ENCODE data around the gene PRIM2.
"Not testable (repeated sequence)": the region's sequence is repeated elsewhere in the genome, so short reads cannot be mapped to it uniquely, and the experiment has no call there.

PRIM2 gene

DNA sequence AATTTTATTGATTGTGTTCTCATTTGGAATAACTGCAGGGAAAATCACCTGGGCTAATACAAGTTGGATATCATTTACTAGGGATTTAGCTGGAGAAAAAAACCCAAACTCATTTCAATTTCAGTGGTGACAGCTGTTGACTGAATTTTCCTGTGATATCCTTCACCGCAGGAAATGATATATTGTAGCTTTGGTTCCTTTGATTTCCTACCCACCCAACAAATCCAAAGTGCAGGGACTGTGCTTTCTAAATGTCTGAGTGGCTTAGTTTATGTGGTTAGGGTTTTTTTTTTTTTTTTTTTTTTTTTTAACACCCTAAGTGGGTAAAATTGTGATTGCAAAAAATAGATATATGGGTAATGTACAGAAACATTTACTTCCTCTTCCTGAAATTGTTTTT lies 203.7 kb downstream of the PRIM2 start:
- H3K4me1 ChIP-seq (ENCODE audit: control insufficient read depth in 1 of 2, insufficient read depth in 1 of 2, low read depth in 1 of 2, low read length in 1 of 2); H3K36me3 ChIP-seq; H3K27me3 ChIP-seq; H3K27ac ChIP-seq; H3K9me3 ChIP-seq; H3K4me3 ChIP-seq (ENCODE audit: low read depth in 1 of 2, low read length in 1 of 2): not testable (repeated sequence)

DNA sequence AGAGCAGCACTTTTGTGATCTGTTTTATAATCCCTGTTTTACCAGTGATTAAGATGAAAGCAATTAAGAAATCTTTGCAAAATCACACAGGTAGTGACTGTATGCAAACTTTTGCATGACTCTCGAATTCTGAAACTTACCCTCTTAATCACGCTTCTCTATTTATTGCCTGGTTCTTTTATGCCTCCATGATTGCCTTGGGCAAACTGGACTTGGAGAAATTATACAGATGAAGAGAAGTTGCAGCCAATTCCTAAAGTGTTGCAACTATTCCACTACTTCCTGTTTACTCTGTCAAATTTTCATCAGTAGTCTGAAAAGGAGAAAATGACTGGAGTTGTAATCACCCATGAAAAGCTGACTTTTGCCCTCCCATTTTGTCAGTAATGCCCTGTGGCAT lies 205.8 kb downstream of the PRIM2 start:
- not testable (repeated sequence) for H3K36me3 ChIP-seq; H3K27me3 ChIP-seq; H3K4me1 ChIP-seq (ENCODE audit: control insufficient read depth in 1 of 2, insufficient read depth in 1 of 2, low read depth in 1 of 2, low read length in 1 of 2); H3K27ac ChIP-seq; H3K9me3 ChIP-seq; H3K4me3 ChIP-seq (ENCODE audit: low read depth in 1 of 2, low read length in 1 of 2)

DNA sequence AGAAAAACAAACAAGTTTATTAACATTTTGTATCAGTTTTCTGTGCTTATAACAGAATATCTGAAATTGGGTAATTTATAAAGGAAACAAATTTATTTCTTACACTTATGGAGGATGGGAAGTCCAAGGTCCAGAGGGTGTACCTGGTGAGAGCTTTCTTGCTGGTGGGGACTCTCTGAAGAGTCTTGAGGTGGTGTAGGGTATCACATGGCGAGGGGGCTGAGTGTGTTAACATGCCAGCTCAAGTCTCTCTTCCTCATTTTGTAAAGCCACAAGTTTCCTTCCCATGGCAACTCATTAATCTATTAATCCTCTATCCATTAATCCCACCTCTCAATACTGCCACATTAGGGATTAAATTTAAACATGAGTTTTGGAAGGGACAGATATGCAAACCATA lies 212.3 kb downstream of the PRIM2 start:
- H3K4me3 ChIP-seq (ENCODE audit: low read depth in 1 of 2, low read length in 1 of 2); H3K27me3 ChIP-seq; H3K9me3 ChIP-seq; H3K27ac ChIP-seq; H3K4me1 ChIP-seq (ENCODE audit: control insufficient read depth in 1 of 2, insufficient read depth in 1 of 2, low read depth in 1 of 2, low read length in 1 of 2); H3K36me3 ChIP-seq: not testable (repeated sequence)

DNA sequence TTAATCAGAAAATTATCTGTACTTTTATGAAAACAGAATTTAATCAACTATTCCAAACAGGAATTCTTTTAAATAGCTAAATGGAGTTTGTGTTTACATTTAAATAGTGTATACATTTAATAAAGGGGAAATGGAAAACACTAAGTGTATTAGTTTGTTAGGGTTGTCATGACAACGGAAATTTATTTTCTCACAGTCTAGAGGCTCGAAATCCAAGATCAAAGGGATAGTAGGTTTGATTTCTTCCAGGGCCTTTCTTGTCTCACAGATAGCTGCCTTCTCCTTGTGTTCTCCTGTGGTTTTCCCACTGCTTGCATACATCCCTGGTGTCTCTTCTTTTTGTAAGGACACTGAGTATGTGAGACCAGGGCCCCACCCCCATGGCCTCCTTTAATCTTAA lies 215.2 kb downstream of the PRIM2 start:
- not testable (repeated sequence) for H3K4me1 ChIP-seq (ENCODE audit: control insufficient read depth in 1 of 2, insufficient read depth in 1 of 2, low read depth in 1 of 2, low read length in 1 of 2); H3K9me3 ChIP-seq; H3K27me3 ChIP-seq; H3K27ac ChIP-seq; H3K4me3 ChIP-seq (ENCODE audit: low read depth in 1 of 2, low read length in 1 of 2); H3K36me3 ChIP-seq

DNA sequence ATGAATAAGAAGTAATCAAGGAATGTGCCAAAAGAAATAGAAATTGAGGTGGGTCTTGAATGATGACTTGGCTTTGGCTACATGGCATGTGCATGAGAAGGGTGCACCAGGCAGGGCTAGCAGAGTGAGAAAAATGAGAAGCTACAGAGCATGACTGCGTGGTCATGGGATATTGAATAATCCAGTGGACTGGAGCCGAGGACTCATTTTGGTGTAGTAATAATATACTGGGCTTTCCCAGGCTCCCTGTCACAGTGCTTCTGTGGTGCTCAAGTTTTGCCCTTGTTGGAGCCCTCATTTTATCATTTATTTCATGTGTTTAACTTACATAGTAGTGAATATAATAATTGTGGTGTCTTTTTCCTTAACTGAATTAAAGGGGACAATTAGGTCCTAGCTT lies 217.7 kb downstream of the PRIM2 start:
- not testable (repeated sequence) for H3K9me3 ChIP-seq; H3K36me3 ChIP-seq; H3K4me1 ChIP-seq (ENCODE audit: control insufficient read depth in 1 of 2, insufficient read depth in 1 of 2, low read depth in 1 of 2, low read length in 1 of 2); H3K27ac ChIP-seq; H3K4me3 ChIP-seq (ENCODE audit: low read depth in 1 of 2, low read length in 1 of 2); H3K27me3 ChIP-seq

DNA sequence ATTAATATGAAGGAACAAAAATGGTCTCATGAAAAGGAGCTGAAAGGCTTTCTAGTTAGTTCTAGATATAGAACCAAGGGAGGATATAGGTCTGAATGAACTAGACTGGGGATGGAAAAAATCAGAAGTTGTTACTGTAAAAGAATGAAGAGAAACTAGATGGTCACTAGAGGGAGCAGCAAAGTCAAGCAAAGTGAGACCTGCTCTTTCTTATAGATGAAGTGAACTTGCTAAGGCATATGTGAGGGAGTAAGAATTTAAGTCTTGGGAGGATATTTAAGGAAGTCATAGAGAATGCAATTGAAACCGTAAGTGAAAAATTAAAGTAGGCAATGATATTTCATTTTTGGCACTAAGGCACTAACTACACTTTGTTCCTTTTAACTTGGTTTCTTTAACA lies 218.6 kb downstream of the PRIM2 start:
- not testable (repeated sequence) for H3K27ac ChIP-seq; H3K4me1 ChIP-seq (ENCODE audit: control insufficient read depth in 1 of 2, insufficient read depth in 1 of 2, low read depth in 1 of 2, low read length in 1 of 2)

DNA sequence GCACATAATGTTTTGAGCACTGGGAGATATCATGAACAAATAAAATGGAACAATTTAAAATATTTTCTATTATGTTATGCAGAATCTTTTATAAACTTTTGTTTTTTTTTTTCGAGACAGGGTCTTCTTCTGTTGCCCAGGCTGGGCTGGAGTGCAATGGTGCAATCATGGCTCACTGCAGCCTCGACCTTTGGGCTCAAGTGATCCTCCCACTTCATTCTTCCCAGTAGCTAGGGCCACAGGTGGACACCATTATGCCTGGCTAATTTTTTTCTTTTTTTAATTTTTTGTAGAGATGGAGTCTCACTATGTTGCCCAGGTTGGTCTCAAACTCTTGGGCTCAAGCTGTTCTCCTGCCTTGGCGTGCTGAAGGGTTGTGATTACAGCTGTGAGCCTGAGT lies 220.5 kb downstream of the PRIM2 start:
- H3K9me3 ChIP-seq; H3K36me3 ChIP-seq; H3K4me1 ChIP-seq (ENCODE audit: control insufficient read depth in 1 of 2, insufficient read depth in 1 of 2, low read depth in 1 of 2, low read length in 1 of 2); H3K4me3 ChIP-seq (ENCODE audit: low read depth in 1 of 2, low read length in 1 of 2); H3K27ac ChIP-seq; H3K27me3 ChIP-seq: not testable (repeated sequence)

More for the DNA sequence above, 218.6 kb downstream of the PRIM2 start:
- not testable (repeated sequence) for H3K27me3 ChIP-seq; H3K9me3 ChIP-seq; H3K36me3 ChIP-seq; H3K4me3 ChIP-seq (ENCODE audit: low read depth in 1 of 2, low read length in 1 of 2)

DNA sequence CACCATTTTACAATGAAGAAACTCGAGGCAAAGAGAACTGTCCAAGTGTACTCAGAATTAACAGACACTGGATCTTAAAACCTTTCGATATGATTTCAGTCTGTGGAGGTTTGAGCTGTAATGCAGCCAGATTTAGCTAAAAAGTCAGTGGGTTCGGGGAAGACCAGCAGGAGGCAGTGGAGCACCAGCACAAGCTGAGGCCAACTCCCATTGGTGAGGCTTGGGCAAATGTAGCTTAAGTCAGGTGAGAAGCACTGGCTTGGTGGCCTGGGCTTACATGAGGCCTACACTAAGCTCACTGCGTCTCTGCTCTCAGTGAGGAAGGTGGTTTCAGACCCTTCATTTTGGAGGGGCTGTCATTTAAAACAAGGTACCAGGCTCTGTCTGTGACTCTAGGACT lies 234.5 kb downstream of the PRIM2 start:
- H3K9me3 ChIP-seq; H3K27ac ChIP-seq; H3K36me3 ChIP-seq; H3K27me3 ChIP-seq; H3K4me1 ChIP-seq (ENCODE audit: control insufficient read depth in 1 of 2, insufficient read depth in 1 of 2, low read depth in 1 of 2, low read length in 1 of 2); H3K4me3 ChIP-seq (ENCODE audit: low read depth in 1 of 2, low read length in 1 of 2): not testable (repeated sequence)

DNA sequence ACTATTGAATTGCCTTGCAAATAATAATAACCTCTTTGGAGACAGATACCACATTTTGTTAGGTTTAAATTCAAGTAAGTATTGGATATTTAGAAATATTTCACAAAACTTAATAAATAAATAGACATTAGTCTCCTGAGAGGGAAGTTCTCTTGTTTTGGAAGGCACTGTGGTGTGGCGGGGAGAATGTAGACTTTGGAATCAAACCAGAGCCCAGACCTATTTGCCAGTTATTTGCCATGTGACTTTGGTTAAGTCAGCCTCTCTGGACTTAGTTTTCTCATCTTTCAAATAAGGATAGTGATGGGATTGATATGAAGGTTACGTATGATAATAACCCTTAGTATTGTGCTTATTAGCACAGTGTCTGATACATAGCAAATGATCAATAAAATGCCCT lies 240.4 kb downstream of the PRIM2 start:
- not testable (repeated sequence) for H3K27me3 ChIP-seq, H3K9me3 ChIP-seq, H3K27ac ChIP-seq

DNA sequence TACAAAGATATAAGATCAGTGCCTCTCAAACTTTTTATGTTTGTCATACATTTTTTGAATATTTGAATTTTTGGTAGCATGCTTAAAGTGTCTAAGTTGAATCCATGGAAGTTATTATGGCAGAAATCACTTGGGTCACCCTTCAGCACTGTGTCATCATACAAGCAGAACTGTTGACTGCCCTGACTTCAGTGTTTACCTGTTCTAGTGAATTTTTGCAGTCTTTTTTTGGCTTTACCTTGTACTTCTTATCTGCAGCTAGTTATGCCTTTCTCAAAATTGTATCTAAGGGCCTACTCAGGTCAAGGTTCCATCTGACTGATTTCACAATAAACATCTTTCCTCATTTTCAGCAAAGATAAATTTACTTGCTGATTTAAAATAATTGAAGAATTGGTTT lies 241.7 kb downstream of the PRIM2 start:
- H3K27me3 ChIP-seq; H3K4me1 ChIP-seq (ENCODE audit: control insufficient read depth in 1 of 2, insufficient read depth in 1 of 2, low read depth in 1 of 2, low read length in 1 of 2); H3K36me3 ChIP-seq; H3K9me3 ChIP-seq; H3K27ac ChIP-seq; H3K4me3 ChIP-seq (ENCODE audit: low read depth in 1 of 2, low read length in 1 of 2): not testable (repeated sequence)

More for the DNA sequence above, 240.4 kb downstream of the PRIM2 start:
- H3K4me1 ChIP-seq (ENCODE audit: control insufficient read depth in 1 of 2, insufficient read depth in 1 of 2, low read depth in 1 of 2, low read length in 1 of 2); H3K36me3 ChIP-seq; H3K4me3 ChIP-seq (ENCODE audit: low read depth in 1 of 2, low read length in 1 of 2): not testable (repeated sequence)

DNA sequence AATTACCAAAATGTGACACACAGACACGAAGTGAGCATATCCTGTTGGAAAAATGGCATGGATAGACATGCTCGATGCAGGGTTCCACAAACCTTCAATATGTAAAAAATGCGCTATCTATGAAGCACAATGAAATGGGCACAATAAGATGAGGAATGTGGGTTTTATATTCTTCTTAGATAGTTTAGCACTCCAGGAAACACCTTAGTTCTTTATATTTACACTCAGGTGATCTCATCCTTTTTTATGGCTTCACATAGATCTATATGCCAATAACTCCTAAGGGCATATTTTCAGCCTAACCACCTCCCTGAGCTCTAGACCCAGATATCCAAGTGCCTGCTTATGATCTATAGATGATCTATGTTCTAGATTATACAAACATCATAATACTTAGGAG lies 244.8 kb downstream of the PRIM2 start:
- H3K27me3 ChIP-seq; H3K4me1 ChIP-seq (ENCODE audit: control insufficient read depth in 1 of 2, insufficient read depth in 1 of 2, low read depth in 1 of 2, low read length in 1 of 2); H3K4me3 ChIP-seq (ENCODE audit: low read depth in 1 of 2, low read length in 1 of 2); H3K9me3 ChIP-seq; H3K27ac ChIP-seq; H3K36me3 ChIP-seq: not testable (repeated sequence)

DNA sequence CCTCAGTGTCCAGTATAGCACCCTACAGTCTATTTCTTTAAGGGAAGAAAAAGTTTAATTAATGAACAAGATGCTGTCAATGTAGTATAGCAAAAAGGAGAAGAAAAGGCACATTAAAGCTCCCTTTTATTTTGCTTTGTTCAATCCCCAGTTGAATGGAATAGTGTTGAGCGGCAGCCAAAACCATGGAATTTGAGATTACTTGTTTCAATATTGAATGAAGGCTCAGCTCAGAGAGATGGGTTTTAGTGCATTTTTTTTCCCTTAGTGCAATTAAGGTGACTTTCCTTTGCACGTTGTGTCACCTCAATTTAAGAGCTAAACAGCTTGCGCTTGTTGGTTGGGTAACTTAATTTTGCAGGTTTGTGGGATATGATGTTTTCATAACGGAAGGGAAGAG lies 254.7 kb downstream of the PRIM2 start:
- H3K9me3 ChIP-seq: not testable (repeated sequence)

DNA sequence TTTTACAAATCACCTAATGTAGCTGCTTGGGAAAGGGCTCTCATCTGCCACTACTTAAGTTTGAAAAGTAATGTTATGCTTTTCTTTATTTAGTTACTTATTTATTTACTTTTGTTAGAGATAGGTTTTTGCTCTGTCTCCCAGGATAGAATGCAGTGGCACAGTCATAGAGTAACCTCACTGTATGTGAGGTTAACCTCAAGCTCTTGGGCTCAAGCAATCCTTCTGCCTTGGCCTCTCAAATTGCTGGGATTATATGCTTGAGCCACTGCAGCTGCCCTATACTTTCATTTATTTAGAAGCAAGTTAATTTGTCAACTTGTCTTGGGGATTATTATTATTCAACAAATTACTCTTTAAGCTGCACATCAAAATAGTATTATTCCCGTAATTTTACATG lies 255.4 kb downstream of the PRIM2 start:
- not testable (repeated sequence) for H3K9me3 ChIP-seq; H3K4me1 ChIP-seq (ENCODE audit: control insufficient read depth in 1 of 2, insufficient read depth in 1 of 2, low read depth in 1 of 2, low read length in 1 of 2)

More for the DNA sequence above, 254.7 kb downstream of the PRIM2 start:
- H3K4me3 ChIP-seq (ENCODE audit: low read depth in 1 of 2, low read length in 1 of 2); H3K27me3 ChIP-seq; H3K36me3 ChIP-seq; H3K4me1 ChIP-seq (ENCODE audit: control insufficient read depth in 1 of 2, insufficient read depth in 1 of 2, low read depth in 1 of 2, low read length in 1 of 2); H3K27ac ChIP-seq: not testable (repeated sequence)

DNA sequence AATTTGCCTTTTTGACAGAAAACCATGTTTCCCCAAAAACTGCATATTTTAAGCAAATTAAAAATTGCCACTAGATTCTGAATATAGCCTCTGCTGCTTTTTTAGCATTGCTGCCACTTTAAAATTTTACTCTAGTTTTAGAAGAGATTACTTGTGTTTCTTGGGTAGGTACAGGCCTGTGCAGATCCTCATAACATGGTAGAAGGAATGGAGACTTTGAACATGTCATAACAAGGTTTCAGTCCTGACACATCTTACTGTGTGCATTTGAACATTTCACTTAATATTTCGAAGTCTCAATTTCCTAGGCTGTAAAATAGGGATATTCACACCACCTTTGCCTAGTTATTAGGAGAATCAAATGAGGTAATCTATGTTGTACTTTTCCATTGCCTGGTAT lies 259.6 kb downstream of the PRIM2 start:
- not testable (repeated sequence) for H3K4me1 ChIP-seq (ENCODE audit: control insufficient read depth in 1 of 2, insufficient read depth in 1 of 2, low read depth in 1 of 2, low read length in 1 of 2); H3K9me3 ChIP-seq; H3K27me3 ChIP-seq; H3K4me3 ChIP-seq (ENCODE audit: low read depth in 1 of 2, low read length in 1 of 2); H3K27ac ChIP-seq; H3K36me3 ChIP-seq

More for the DNA sequence above, 255.4 kb downstream of the PRIM2 start:
- not testable (repeated sequence) for H3K27me3 ChIP-seq; H3K4me3 ChIP-seq (ENCODE audit: low read depth in 1 of 2, low read length in 1 of 2); H3K27ac ChIP-seq; H3K36me3 ChIP-seq

DNA sequence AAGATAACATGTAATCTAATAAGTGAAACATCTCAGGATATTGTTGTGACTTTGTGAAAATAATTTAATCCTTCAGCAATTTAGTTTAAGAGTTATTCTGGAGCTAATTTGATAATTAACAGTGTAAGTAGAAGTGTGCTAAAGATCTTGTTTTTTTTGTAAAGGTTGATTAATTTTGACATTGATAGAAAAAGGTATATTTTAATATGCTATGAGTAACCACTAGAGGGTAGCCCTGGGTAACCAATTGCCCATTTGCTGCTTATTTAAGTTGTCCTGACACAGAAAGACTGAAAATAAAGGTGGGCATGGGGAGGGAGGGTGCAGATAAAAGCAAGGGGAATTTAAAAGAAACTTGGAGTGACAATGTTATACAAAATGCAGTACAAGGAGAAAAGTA lies 262.1 kb downstream of the PRIM2 start:
- not testable (repeated sequence) for H3K4me3 ChIP-seq (ENCODE audit: low read depth in 1 of 2, low read length in 1 of 2)

More for the DNA sequence above, 262.1 kb downstream of the PRIM2 start:
- H3K4me1 ChIP-seq (ENCODE audit: control insufficient read depth in 1 of 2, insufficient read depth in 1 of 2, low read depth in 1 of 2, low read length in 1 of 2); H3K27ac ChIP-seq; H3K27me3 ChIP-seq; H3K36me3 ChIP-seq; H3K9me3 ChIP-seq: not testable (repeated sequence)
